ENCODE results near the gene TRIP12. TPM values are rescaled to one million over a fixed set of nuclear protein-coding genes. Genes with fewer than 3 reads are reported as not detected.
"Not testable (repeated sequence)": the region's sequence is repeated elsewhere in the genome, so short reads cannot be mapped to it uniquely, and the experiment has no call there.

The TRIP12 gene
- total RNA-seq, 1 donor from 2014 or later = 240 TPM

DNA sequence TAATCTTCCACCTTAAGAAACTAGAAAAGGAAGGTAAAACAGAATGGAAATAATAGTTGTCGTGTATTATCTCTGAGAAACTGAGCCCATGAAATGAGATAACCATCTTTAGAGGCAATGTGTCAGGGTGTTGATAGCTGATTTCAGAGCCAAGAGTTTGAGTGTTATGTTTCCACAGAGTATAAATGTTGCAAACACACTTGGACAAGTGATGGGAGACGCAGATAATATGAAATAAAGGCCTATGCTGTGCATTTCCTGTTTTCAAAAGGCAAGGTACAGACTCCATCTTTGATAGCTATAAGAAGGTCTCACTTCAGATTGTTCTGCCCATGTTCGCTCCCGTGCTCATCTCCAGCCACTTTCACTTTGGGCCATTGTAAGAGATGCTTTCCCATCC, 181.5 kb downstream of the TRIP12 start:
- no peak for DNase-seq
- intact Hi-C loops (cut with micrococcal nuclease) = no loop called here
- H3K27me3 Mint-ChIP-seq = peaks cover 2% of the 10 kb centered on the region
- H3K27ac Mint-ChIP-seq = no peak overlapping the region
- no peaks in the 10 kb centered on the region for H3K4me1 Mint-ChIP-seq
- no peaks in the 10 kb centered on the region for H3K36me3 Mint-ChIP-seq (ENCODE audit: low read depth)
- no peak overlapping the region for H3K4me3 Mint-ChIP-seq
- H3K9me3 Mint-ChIP-seq = peaks cover 6% of the 10 kb centered on the region

DNA sequence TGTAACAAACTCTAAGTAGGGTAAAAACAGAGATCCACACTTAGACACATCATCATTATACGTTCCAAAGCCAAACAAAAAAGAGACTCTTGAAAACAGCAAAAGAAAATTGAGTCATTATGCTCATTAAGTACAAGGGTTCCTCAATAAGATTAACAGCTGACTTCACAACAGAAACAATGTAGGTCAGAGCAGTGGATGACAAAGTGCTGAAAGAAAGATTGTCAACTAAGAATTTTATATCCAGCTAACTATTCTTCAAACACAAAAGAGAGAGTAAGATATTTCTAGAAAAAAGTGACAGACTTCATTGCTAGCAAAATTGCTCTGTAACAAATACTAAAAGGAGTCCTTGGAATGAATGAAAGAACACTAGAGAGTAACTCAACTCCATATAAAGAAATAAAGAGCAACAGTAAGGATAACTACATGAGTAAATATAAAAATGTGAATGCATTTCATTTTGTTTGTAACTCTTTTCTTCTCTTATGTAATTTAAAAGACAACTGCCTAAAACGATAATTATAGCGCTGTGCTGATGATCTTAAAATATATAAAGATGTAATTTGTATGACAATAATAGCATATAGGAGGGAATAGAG, 183.7 kb downstream of the TRIP12 start:
- Mint-ChIP-seq H3K9me3 (peaks cover 6% of the 10 kb centered on the region), H3K4me1 (peaks cover 10% of the 10 kb centered on the region), H3K4me3 (no peak overlapping the region), H3K36me3 (ENCODE audit: low read depth) (no peaks in the 10 kb centered on the region), H3K27ac (no peak overlapping the region), H3K27me3 (peaks cover 2% of the 10 kb centered on the region)
- no peak for DNase-seq
- intact Hi-C loops (cut with micrococcal nuclease) = no loop called here

DNA sequence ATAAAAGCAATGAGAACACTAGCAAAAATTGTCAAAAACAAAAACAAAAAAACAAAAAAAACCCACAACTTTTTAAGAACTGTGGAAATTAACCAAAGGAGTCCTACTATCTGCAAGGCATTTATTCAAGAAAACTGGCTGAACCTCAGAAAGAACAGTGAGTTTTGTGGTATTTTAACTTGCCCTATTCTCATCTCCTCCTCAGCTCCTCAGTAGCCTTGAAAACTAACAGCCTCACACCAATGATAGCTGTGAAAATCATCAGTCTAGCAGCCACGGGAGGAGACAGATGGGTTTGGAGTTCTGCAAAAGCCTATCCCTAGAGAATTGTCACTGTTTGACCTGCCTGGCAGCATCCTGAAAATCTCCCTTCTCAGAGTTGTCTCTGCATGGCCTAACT, 187.4 kb downstream of the TRIP12 start:
- H3K27me3 Mint-ChIP-seq = peaks cover 2% of the 10 kb centered on the region
- no peak overlapping the region for H3K4me3 Mint-ChIP-seq
- H3K36me3 Mint-ChIP-seq (ENCODE audit: low read depth) = no peaks in the 10 kb centered on the region
- intact Hi-C loops (cut with micrococcal nuclease) = no loop called here
- H3K9me3 Mint-ChIP-seq = peaks cover 6% of the 10 kb centered on the region
- no peak overlapping the region for H3K27ac Mint-ChIP-seq
- DNase-seq = no peak
- H3K4me1 Mint-ChIP-seq = peaks cover 10% of the 10 kb centered on the region

DNA sequence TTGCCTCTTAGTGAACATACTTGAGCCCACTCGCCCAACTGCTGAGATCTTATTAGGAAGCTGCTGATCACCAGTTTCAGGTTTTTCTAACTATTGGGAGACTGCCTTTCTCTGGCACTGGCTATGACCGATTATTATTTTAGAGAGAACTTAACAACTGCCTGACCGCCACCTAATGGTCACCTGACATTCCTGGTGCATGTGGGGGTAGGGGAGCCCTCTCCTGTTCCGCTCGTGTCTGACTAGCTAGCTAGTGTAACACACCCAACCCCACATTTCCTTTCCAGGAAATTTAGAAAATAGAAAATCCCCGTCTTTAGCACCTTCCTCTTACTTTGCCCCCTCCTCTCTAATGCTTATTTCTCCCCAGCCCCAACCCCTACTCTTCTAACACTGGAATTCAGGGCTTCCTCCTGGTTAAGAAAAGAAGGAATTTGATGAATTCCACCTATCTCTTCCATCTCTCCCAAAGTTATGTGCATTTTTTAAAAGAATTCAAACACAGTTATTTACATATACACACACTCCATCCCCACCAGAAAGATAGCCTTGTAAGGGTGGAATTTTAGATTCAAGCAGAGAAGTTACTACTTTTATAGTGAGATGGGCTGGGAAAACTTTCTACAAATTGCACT, 188.1 kb downstream of the TRIP12 start:
- peaks cover 10% of the 10 kb centered on the region for H3K4me1 Mint-ChIP-seq
- H3K9me3 Mint-ChIP-seq = peaks cover 6% of the 10 kb centered on the region
- no peaks in the 10 kb centered on the region for H3K36me3 Mint-ChIP-seq (ENCODE audit: low read depth)
- intact Hi-C loops (cut with micrococcal nuclease) = no loop called here
- H3K4me3 Mint-ChIP-seq = no peak overlapping the region
- H3K27ac Mint-ChIP-seq = no peak overlapping the region
- peaks cover 2% of the 10 kb centered on the region for H3K27me3 Mint-ChIP-seq
- no peak for DNase-seq

DNA sequence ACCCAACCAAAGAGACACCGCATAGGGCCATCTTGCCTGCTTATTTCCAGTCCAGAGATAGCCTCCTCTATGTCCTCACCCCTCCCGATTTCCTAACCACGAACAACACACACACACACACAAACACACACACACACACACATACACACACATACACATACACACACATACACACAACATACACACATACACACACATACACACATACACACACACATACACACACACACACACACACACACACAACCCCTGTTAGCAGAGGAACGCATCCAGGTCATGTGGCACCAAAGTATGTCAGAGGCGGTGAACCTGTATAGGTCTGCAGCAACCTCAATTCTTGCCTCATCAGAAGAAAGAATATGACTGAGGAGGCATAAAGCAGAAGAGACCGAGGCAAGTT, 188.9 kb downstream of the TRIP12 start:
- Mint-ChIP-seq H3K27ac (no peak overlapping the region), H3K4me3 (no peak overlapping the region), H3K27me3 (peaks cover 4% of the 10 kb centered on the region), H3K36me3 (ENCODE audit: low read depth) (no peaks in the 10 kb centered on the region), H3K9me3 (peaks cover 4% of the 10 kb centered on the region), H3K4me1 (peaks cover 10% of the 10 kb centered on the region)
- DNase-seq = no peak
- intact Hi-C loops (cut with micrococcal nuclease) = no loop called here

DNA sequence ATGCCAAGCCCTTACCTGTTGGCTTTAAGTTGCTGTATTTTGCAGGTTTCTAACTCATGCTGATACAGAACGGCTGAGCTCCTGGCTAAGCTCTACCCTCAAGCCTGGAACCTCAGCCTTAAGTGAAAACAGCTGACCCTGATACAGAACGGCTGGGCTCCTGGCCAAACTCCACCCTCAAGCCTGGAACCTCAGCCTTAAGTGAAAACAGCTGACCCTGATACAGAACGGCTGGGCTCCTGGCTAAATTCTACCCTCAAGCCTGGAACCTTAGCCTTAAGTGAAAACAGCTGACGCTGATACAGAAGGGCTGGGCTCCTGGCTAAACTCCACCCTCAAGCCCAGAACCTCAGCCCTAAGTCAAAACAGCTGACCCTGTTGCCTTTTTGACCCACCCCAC, 189.9 kb downstream of the TRIP12 start:
- Mint-ChIP-seq H3K27me3 (peaks cover 2% of the 10 kb centered on the region), H3K9me3 (no peaks in the 10 kb centered on the region), H3K4me1 (peaks cover 10% of the 10 kb centered on the region), H3K36me3 (ENCODE audit: low read depth) (no peaks in the 10 kb centered on the region), H3K4me3 (no peak overlapping the region), H3K27ac (no peak overlapping the region)
- DNase-seq = no peak
- intact Hi-C loops (cut with micrococcal nuclease) = no loop called here

DNA sequence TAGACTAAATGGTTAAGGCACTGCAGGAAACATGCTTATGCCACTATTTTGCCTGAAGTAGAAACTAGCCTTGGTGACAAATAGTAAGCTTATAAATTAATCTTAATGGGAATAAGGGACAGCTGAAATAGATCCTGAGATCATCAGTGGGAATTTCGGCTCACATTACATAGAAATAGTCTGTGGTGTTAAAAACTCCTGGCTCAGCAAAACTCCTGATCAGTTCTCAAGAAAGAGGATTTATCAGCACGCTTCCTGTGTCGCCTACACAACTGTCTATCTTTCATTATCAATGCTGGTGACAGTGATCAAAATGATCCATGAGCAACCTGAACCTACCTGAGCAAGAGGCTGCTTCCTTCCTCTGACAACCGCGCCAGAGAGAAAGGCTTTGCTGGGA, 190.4 kb downstream of the TRIP12 start:
- Mint-ChIP-seq H3K27ac (no peak overlapping the region), H3K27me3 (peaks cover 2% of the 10 kb centered on the region), H3K4me3 (no peak overlapping the region), H3K9me3 (no peaks in the 10 kb centered on the region), H3K4me1 (peaks cover 10% of the 10 kb centered on the region), H3K36me3 (ENCODE audit: low read depth) (no peaks in the 10 kb centered on the region)
- no peak for DNase-seq
- intact Hi-C loops (cut with micrococcal nuclease) = no loop called here

DNA sequence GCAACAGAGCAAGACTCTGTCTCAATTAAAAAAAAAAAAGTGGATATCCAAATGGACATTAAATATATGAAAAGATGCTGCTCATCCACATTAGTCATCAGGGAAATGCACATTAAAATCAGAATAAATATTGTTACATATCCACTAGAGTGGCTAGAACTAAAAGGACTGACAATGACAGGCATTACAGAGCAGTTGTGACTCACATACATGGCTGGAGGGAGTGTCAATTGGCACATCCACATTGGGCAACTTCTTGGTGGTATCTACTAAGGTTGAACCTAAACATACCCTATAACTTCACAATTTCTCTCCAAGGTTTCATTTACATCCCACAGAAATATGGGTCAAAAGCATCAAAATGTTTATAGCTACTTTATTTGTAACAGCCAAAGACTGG, 193.4 kb downstream of the TRIP12 start:
- Mint-ChIP-seq H3K27me3 (peaks cover 16% of the 10 kb centered on the region), H3K27ac (no peak overlapping the region), H3K4me3 (no peak overlapping the region), H3K36me3 (ENCODE audit: low read depth) (no peaks in the 10 kb centered on the region), H3K4me1 (peaks cover 6% of the 10 kb centered on the region), H3K9me3 (no peaks in the 10 kb centered on the region)
- intact Hi-C loops (cut with micrococcal nuclease) = no loop called here
- DNase-seq = no peak

DNA sequence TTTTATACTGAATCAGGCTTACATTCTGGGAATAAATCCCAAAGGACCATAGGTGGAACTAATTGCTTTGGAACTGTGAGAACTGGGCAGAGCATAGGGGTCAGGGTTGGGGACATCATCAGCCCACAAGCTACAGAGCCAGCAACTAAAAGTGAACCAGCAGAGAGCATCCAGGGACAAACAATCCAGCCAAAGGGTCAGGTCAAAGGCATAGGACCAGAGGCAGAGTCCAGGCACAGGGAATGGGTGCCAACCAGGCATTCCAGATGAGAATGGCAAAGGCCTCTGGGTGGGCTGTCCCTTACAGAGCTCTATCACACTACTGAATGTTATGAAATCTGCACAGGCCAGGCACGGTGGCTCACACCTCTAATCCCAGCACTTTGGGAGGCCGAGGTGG, 195.2 kb downstream of the TRIP12 start:
- Mint-ChIP-seq H3K36me3 (ENCODE audit: low read depth) (no peaks in the 10 kb centered on the region), H3K4me1 (peaks cover 5% of the 10 kb centered on the region), H3K4me3 (no peak overlapping the region), H3K9me3 (no peaks in the 10 kb centered on the region), H3K27ac (no peak overlapping the region), H3K27me3 (peaks cover 22% of the 10 kb centered on the region)
- intact Hi-C loops (cut with micrococcal nuclease) = no loop called here
- no peak for DNase-seq

DNA sequence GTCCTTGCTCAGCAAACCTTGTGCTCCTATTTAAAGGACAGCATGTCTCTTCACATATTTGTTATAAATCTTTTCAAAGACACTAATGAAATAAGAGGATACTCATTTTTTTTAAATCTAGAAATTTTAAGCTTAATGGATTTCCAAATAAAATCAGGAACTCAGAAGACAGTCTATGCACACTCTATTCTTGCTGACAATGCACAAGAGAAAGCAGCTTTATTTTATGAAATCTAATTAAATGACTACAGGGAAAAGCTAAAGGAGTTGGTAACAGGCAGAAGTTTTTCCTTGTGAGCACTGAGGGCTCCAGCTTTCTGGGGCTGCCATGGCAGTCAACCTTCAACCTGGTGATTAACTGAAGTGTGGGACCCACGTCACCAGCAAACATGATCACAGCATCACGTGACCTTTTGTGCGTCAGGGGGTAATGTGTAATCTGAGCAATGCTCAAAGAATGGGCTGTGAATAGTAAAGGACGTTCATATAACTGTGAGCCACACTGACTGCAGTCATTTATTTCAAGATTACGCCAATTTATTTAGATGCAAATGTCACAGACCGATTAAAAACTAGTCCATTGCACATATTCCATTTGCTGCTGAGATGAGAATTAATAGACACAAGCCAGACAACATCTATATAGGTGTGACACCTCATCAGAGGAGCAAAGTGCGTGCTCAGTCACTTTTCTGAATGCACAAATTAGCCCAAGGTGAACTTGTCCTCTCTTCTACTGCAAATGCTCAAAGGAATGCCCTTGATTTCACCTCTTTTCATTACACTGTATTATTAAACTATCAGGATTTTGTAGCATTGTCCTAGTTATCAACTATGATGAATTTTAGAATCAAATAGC, 195.9 kb downstream of the TRIP12 start:
- H3K27me3 Mint-ChIP-seq = peaks cover 22% of the 10 kb centered on the region
- H3K4me3 Mint-ChIP-seq = no peak overlapping the region
- H3K4me1 Mint-ChIP-seq = peaks cover 5% of the 10 kb centered on the region
- DNase-seq = no peak
- intact Hi-C loops (cut with micrococcal nuclease) = no loop called here
- no peaks in the 10 kb centered on the region for H3K36me3 Mint-ChIP-seq (ENCODE audit: low read depth)
- no peaks in the 10 kb centered on the region for H3K9me3 Mint-ChIP-seq
- no peak overlapping the region for H3K27ac Mint-ChIP-seq

DNA sequence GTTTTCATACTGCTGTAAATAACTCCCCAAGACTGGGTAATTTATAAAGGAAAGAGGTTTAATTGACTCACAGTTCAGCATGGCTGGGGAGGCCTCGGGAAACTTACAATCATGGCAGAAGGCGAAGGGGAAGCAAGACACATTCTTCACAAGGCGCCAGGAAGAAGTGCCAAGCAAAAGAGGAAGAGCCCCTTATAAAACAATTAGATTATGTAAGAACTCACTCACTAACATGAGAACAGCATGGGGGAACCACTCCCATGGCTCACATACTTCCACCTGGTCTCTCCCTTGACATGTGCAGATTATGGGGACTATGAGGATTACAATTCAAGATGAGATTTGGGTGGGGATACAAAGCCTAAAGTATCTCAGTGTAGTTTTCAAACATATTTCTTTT, 198.6 kb downstream of the TRIP12 start:
- H3K4me3 Mint-ChIP-seq; intact Hi-C loops (cut with micrococcal nuclease); H3K27ac Mint-ChIP-seq; H3K9me3 Mint-ChIP-seq; DNase-seq; H3K36me3 Mint-ChIP-seq (ENCODE audit: low read depth); H3K4me1 Mint-ChIP-seq: not testable (repeated sequence)
- peaks cover 30% of the 10 kb centered on the region for H3K27me3 Mint-ChIP-seq

DNA sequence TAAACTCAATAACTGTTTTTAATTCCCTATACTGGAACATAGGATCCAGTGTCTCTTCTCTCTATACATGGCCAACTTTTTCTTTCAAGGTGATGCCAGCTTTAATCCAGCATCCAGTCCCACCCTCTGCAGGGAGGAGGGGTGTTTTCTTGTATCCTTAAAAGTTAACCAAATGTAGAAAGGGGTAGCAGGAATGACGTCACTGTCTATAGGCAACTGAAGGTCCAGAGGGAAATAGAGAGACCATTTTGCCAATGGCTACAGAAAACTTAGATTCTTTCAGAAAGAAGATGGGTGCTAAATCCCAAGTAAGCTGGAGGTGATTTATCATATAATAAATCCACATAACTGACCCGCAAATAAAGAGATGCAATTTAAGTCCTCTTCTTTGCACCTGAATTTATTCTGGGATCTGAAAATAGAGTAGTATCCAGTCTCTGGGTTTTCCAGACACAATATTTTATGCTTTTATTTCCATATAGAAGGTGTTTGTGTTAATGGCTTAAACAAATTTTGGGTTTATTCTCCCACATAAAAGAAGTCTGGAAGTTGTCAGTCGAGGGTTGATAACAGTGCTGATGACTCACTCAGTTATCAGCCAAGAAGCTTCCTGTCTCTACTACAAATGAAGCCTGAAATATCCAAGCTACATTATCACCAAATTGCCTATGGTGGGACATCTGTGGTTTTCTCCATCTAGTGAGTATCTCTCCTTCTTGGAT, 201.7 kb downstream of the TRIP12 start:
- Mint-ChIP-seq H3K4me3 (no peak overlapping the region), H3K4me1 (peaks cover 7% of the 10 kb centered on the region), H3K27me3 (peaks cover 57% of the 10 kb centered on the region), H3K27ac (no peak overlapping the region), H3K9me3 (no peaks in the 10 kb centered on the region), H3K36me3 (ENCODE audit: low read depth) (no peaks in the 10 kb centered on the region)
- no peak for DNase-seq
- intact Hi-C loops (cut with micrococcal nuclease) = loop anchor here (5.0 kb wide), 1 partner anchor 1818 kb away; no protein-coding TSS in a partner anchor

DNA sequence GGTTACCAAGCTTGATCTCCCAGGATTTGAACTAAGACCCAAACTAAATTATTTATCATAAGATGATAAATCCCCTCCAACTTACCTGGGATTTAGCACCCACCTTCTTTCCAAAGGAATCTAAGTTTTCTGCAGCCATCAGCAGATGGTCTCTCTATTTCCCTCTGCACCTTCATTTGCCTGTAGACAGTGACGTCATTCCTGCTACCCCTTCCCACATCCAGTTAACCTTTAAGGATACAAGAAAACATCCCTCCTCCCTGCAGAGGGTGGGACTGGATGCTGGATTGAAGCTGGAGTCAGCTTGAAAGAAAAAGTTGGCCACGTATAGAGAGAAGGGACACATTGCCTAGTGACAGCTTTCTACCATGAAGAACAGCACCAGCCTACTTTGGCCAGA, 203.8 kb downstream of the TRIP12 start:
- no peaks in the 10 kb centered on the region for H3K36me3 Mint-ChIP-seq (ENCODE audit: low read depth)
- H3K27ac Mint-ChIP-seq = no peak overlapping the region
- no peak for DNase-seq
- intact Hi-C loops (cut with micrococcal nuclease) = loop anchor here (5.0 kb wide), 1 partner anchor 1816 kb away; no protein-coding TSS in a partner anchor
- peaks cover 5% of the 10 kb centered on the region for H3K4me1 Mint-ChIP-seq
- peaks cover 50% of the 10 kb centered on the region for H3K27me3 Mint-ChIP-seq
- no peaks in the 10 kb centered on the region for H3K9me3 Mint-ChIP-seq
- H3K4me3 Mint-ChIP-seq = no peak overlapping the region
